Activated CD8-positive, alpha-beta memory T cell treated with anti-CD3 and anti-CD28 coated beads, Interleukin-2, amount 50 U/mL, for 24 hours (primary cell): ENCODE results near the gene C20orf144.

Experiments
- DNase-seq: peaks from one replicate; pipeline ENCODE4 v3.0.0-alpha.2; 2020; ENCODE audit errors: extremely low read depth

Gene C20orf144

GRCh38 chr20:33676652-33677645, 14.8 kb downstream of the C20orf144 start:
- no peak for DNase-seq

- no peak for DNase-seq
Observed at GRCh38 chr20:33677991-33678702, 16.0 kb downstream of the C20orf144 start.

GRCh38 chr20:33679758-33680485, 17.8 kb downstream of the C20orf144 start:
- DNase-seq, result no peak

GRCh38 chr20:33680686-33681085, 18.6 kb downstream of the C20orf144 start:
- no peak for DNase-seq

GRCh38 chr20:33681288-33681687, 19.2 kb downstream of the C20orf144 start:
- no peak for DNase-seq

- DNase-seq, result no peak
Observed at GRCh38 chr20:33681728-33682353, 19.7 kb downstream of the C20orf144 start.

GRCh38 chr20:33684533-33685327, 22.6 kb downstream of the C20orf144 start:
- no peak for DNase-seq

- DNase-seq, result no peak
Observed at GRCh38 chr20:33685328-33686099, 23.4 kb downstream of the C20orf144 start.

- peak; percentile 85 for DNase-seq
Observed at GRCh38 chr20:33686100-33686983, 24.2 kb downstream of the C20orf144 start, which contains the start of gene E2F1. TSS of gene E2F1 (minus strand) at chr20:33686385. CDS start at chr20:33686264, 121 bp downstream.

GRCh38 chr20:33686984-33687366, 24.8 kb downstream of the C20orf144 start:
- DNase-seq, result no peak

- DNase-seq, result no peak
Observed at GRCh38 chr20:33687370-33687915, 25.3 kb downstream of the C20orf144 start.

GRCh38 chr20:33687993-33688937, 26.1 kb downstream of the C20orf144 start:
- DNase-seq, result no peak

GRCh38 chr20:33688938-33689424, 26.9 kb downstream of the C20orf144 start:
- no peak for DNase-seq

- no peak for DNase-seq
Observed at GRCh38 chr20:33689493-33689892, 27.4 kb downstream of the C20orf144 start.

GRCh38 chr20:33689973-33690372, 27.8 kb downstream of the C20orf144 start:
- no peak for DNase-seq

GRCh38 chr20:33693289-33693688, 31.2 kb downstream of the C20orf144 start:
- no peak for DNase-seq
